Glutamatergic neuron (in vitro differentiated cells): ENCODE results near the gene MDN1. TPM values are rescaled to one million over a fixed set of nuclear protein-coding genes. Genes with fewer than 3 reads are reported as not detected.

ENCODE experiments used
- DNase-seq: peaks from one replicate; pipeline ENCODE4 v3.0.0; 2022
- H3K27ac Mint-ChIP-seq: one replicate; pipeline ENCODE4 v1.8.0; 2020; ENCODE audit warnings: mild to moderate bottlenecking, mixed read lengths, inconsistent platforms; ENCODE audit not compliant: unreplicated experiment
- H3K27me3 Mint-ChIP-seq: one replicate; pipeline ENCODE4 v1.8.0; 2020; ENCODE audit warnings: mild to moderate bottlenecking, moderate library complexity, mixed read lengths, inconsistent platforms; ENCODE audit not compliant: unreplicated experiment
- H3K36me3 Mint-ChIP-seq: one replicate; pipeline ENCODE4 v1.8.0; 2020; ENCODE audit warnings: mild to moderate bottlenecking, mixed read lengths, inconsistent platforms; ENCODE audit not compliant: unreplicated experiment
- H3K4me1 Mint-ChIP-seq: one replicate; pipeline ENCODE4 v1.8.0; 2020; ENCODE audit warnings: mild to moderate bottlenecking, low read depth, mixed read lengths, inconsistent platforms; ENCODE audit not compliant: unreplicated experiment
- H3K4me3 Mint-ChIP-seq: one replicate; pipeline ENCODE4 v1.8.0; 2020; ENCODE audit warnings: mild to moderate bottlenecking, mixed read lengths, inconsistent platforms; ENCODE audit not compliant: unreplicated experiment
- H3K9me3 Mint-ChIP-seq: one replicate; pipeline ENCODE4 v1.8.0; 2020; ENCODE audit warnings: mild to moderate bottlenecking, moderate library complexity, mixed read lengths, inconsistent platforms; ENCODE audit not compliant: unreplicated experiment
- CTCF ChIP-seq: fragments of 200-600 bp; sonication (generic); IDR thresholded peaks from one replicate; pipeline ENCODE4 v1.5.0; 2021; ENCODE audit not compliant: partially characterized antibody, unreplicated experiment
- total RNA-seq: library from RNA; stranded (reverse); fragmentation: NEBNext Ultra II Directional; extraction: Animal tissue kit (Norgen Biotek cat#: 25700); gene quantifications from one replicate; pipeline ENCODE4 v1.2.1, GENCODE V29; 2021; ENCODE audit not compliant: unreplicated experiment

The MDN1 gene
- total RNA-seq, 1 donor from 2014 or later = 39.2 TPM

- H3K9me3 Mint-ChIP-seq = peaks cover 1% of the 10 kb centered on the region
- H3K27ac Mint-ChIP-seq = no peak overlapping the region
These were observed 117.2 kb downstream of the MDN1 start for GRCh38 chr6:89702349-89702748.

GRCh38 chr6:89695667-89696066, 123.9 kb downstream of the MDN1 start:
- Mint-ChIP-seq H3K27ac (no peak overlapping the region), H3K4me1 (no peaks in the 10 kb centered on the region), H3K36me3 (no peaks in the 10 kb centered on the region), H3K27me3 (no peaks in the 10 kb centered on the region), H3K9me3 (no peaks in the 10 kb centered on the region), H3K4me3 (no peak overlapping the region)
- TF ChIP-seq CTCF = no peak
- DNase-seq = no peak

More at GRCh38 chr6:89702349-89702748, 117.2 kb downstream of the MDN1 start:
- no peak for TF ChIP-seq CTCF
- Mint-ChIP-seq H3K27me3 (no peaks in the 10 kb centered on the region), H3K4me1 (no peaks in the 10 kb centered on the region), H3K36me3 (no peaks in the 10 kb centered on the region), H3K4me3 (no peak overlapping the region)
- no peak for DNase-seq

GRCh38 chr6:89694428-89694827, 125.2 kb downstream of the MDN1 start:
- TF ChIP-seq CTCF = no peak
- Mint-ChIP-seq H3K4me3 (no peak overlapping the region), H3K4me1 (no peaks in the 10 kb centered on the region), H3K9me3 (no peaks in the 10 kb centered on the region), H3K27me3 (no peaks in the 10 kb centered on the region), H3K27ac (no peak overlapping the region), H3K36me3 (no peaks in the 10 kb centered on the region)
- DNase-seq = no peak

GRCh38 chr6:89693207-89693606, 126.4 kb downstream of the MDN1 start:
- Mint-ChIP-seq H3K27ac (no peak overlapping the region), H3K27me3 (no peaks in the 10 kb centered on the region), H3K4me1 (no peaks in the 10 kb centered on the region), H3K4me3 (no peak overlapping the region), H3K36me3 (no peaks in the 10 kb centered on the region), H3K9me3 (no peaks in the 10 kb centered on the region)
- DNase-seq = no peak
- TF ChIP-seq CTCF = no peak

GRCh38 chr6:89692256-89692655, 127.3 kb downstream of the MDN1 start:
- Mint-ChIP-seq H3K4me3 (no peak overlapping the region), H3K9me3 (no peaks in the 10 kb centered on the region), H3K27me3 (no peaks in the 10 kb centered on the region), H3K4me1 (no peaks in the 10 kb centered on the region), H3K27ac (no peak overlapping the region), H3K36me3 (no peaks in the 10 kb centered on the region)
- no peak for TF ChIP-seq CTCF
- no peak for DNase-seq
